AG04449 (cell line): ENCODE results near the gene TENT4B.

Source experiments
- CTCF ChIA-PET: fragments of 350-600 bp; formaldehyde crosslinking; extraction: SDS; loops from one replicate; lab custom pipeline; 2021; ENCODE audit warnings: antibody characterized with exemption; lab: Yijun Ruan, JAX
- POLR2A ChIA-PET: fragments of 400-600, 350-600 bp; formaldehyde crosslinking; extraction: SDS; loops from one replicate; lab custom pipeline; 2020; ENCODE audit warnings: antibody characterized with exemption, inconsistent platforms; lab: Yijun Ruan, JAX
- DNase-seq: peaks from one replicate; pipeline ENCODE4 v3.0.0-alpha.2; 2010; ENCODE audit warnings: low read depth, low spot score
- H3K4me3 ChIP-seq: 2 replicates; pipeline ENCODE4 v1.5.1; 2011; ENCODE audit warnings: low read depth, mild to moderate bottlenecking, control low read depth, low read length
- CTCF ChIP-seq: IDR thresholded peaks from one replicate; pipeline ENCODE4 v1.5.1; 2011; ENCODE audit warnings: mild to moderate bottlenecking, moderate library complexity, low read length, control low read depth, inconsistent platforms; ENCODE audit not compliant: insufficient read depth; ENCODE audit errors: missing control alignments

The TENT4B gene

GRCh38 chr16:50247906-50248608 is 95.0 kb downstream of the TENT4B start:
- ChIA-PET POLR2A (interaction anchor here (1.1 kb wide), 1 partner anchor 10 kb away, joined by 4 read pairs; no protein-coding TSS in a partner anchor), CTCF (interaction anchor here (1.0 to 1.2 kb wide), 3 partner anchors 10 to 37 kb away, joined by 3 to 4 read pairs (median 3); no protein-coding TSS in a partner anchor)
- H3K4me3 ChIP-seq = no peak overlapping the region
- TF ChIP-seq CTCF = no peak
- DNase-seq = no peak

- POLR2A ChIA-PET = no interaction called here
- H3K4me3 ChIP-seq = no peak overlapping the region
- CTCF ChIA-PET = interaction anchor here (1.0 to 1.2 kb wide), 3 partner anchors 10 to 38 kb away, joined by 3 to 4 read pairs (median 3); no protein-coding TSS in a partner anchor
- no peak for TF ChIP-seq CTCF
- no peak for DNase-seq
Measured at GRCh38 chr16:50248845-50249244, 95.7 kb downstream of the TENT4B start.

- peak; percentile 69 for DNase-seq
- POLR2A ChIA-PET = interaction anchor here (0.7 to 0.8 kb wide), 2 partner anchors 15 to 17 kb away, joined by 3 read pairs; partner anchors contain the start of gene ADCY7
- TF ChIP-seq CTCF = no peak
- no peak overlapping the region for H3K4me3 ChIP-seq
- CTCF ChIA-PET = interaction anchor here (0.7 to 1.4 kb wide), 7 partner anchors 8 to 226 kb away, joined by 3 to 6 read pairs (median 3); partner anchors contain the start of gene CNEP1R1
Measured at GRCh38 chr16:50251375-50252081, 98.4 kb downstream of the TENT4B start.

- ChIA-PET CTCF (interaction anchor here (0.7 to 1.4 kb wide), 4 partner anchors 14 to 227 kb away, joined by 3 to 6 read pairs (median 4); partner anchors contain the start of genes ADCY7 and CNEP1R1), POLR2A (interaction anchor here (0.9 kb wide), 1 partner anchor 9 kb away, joined by 3 read pairs; no protein-coding TSS in a partner anchor)
- DNase-seq = no peak
Measured at GRCh38 chr16:50252082-50252611, 99.0 kb downstream of the TENT4B start.

GRCh38 chr16:50252874-50253513 is 99.9 kb downstream of the TENT4B start:
- CTCF ChIA-PET = interaction anchor here (0.7 to 1.4 kb wide), 3 partner anchors 13 to 228 kb away, joined by 3 to 6 read pairs (median 3); partner anchors contain the start of genes ADCY7 and CNEP1R1
- no peak overlapping the region for H3K4me3 ChIP-seq
- POLR2A ChIA-PET = interaction anchor here (0.9 kb wide), 1 partner anchor 10 kb away, joined by 3 read pairs; no protein-coding TSS in a partner anchor
- DNase-seq = no peak
- no peak for TF ChIP-seq CTCF

More at GRCh38 chr16:50252082-50252611, 99.0 kb downstream of the TENT4B start:
- TF ChIP-seq CTCF = no peak
- no peak overlapping the region for H3K4me3 ChIP-seq
